Measurements from ENCODE around the gene CHID1.

CHID1 gene

GRCh38 chr11:890794-891540 is 19.6 kb downstream of the CHID1 start:
- DNase-seq (ENCODE audit: low spot score) = no peak

GRCh38 chr11:889687-890475 is 20.7 kb downstream of the CHID1 start:
- in situ Hi-C loops (cut with MboI; ENCODE audit: low sequenced_read_pairs, unreplicated experiment) = no loop called here
- TF ChIP-seq CTCF (IDR thresholded peaks at IDR 0.05; ENCODE audit: borderline replicate concordance, control extremely low read depth, extremely low read depth, insufficient read depth, missing control alignments) = no peak
- DNase-seq (ENCODE audit: low spot score) = no peak

More at GRCh38 chr11:890794-891540, 19.6 kb downstream of the CHID1 start:
- in situ Hi-C loops (cut with MboI; ENCODE audit: low sequenced_read_pairs, unreplicated experiment) = no loop called here
- no peak for TF ChIP-seq CTCF (IDR thresholded peaks at IDR 0.05; ENCODE audit: borderline replicate concordance, control extremely low read depth, extremely low read depth, insufficient read depth, missing control alignments)

- no peak for TF ChIP-seq CTCF (IDR thresholded peaks at IDR 0.05; ENCODE audit: borderline replicate concordance, control extremely low read depth, extremely low read depth, insufficient read depth, missing control alignments)
- DNase-seq (ENCODE audit: low spot score) = no peak
- in situ Hi-C loops (cut with MboI; ENCODE audit: low sequenced_read_pairs, unreplicated experiment) = no loop called here
These were observed 21.4 kb downstream of the CHID1 start for GRCh38 chr11:889257-889656.

GRCh38 chr11:888310-889212 is 22.0 kb downstream of the CHID1 start:
- no peak for DNase-seq (ENCODE audit: low spot score)
- in situ Hi-C loops (cut with MboI; ENCODE audit: low sequenced_read_pairs, unreplicated experiment) = no loop called here
- no peak for TF ChIP-seq CTCF (IDR thresholded peaks at IDR 0.05; ENCODE audit: borderline replicate concordance, control extremely low read depth, extremely low read depth, insufficient read depth, missing control alignments)

- in situ Hi-C loops (cut with MboI; ENCODE audit: low sequenced_read_pairs, unreplicated experiment) = no loop called here
- DNase-seq (ENCODE audit: low spot score) = no peak
- TF ChIP-seq CTCF (IDR thresholded peaks at IDR 0.05; ENCODE audit: borderline replicate concordance, control extremely low read depth, extremely low read depth, insufficient read depth, missing control alignments) = no peak
These were observed 23.0 kb downstream of the CHID1 start for GRCh38 chr11:887589-887988.

- in situ Hi-C loops (cut with MboI; ENCODE audit: low sequenced_read_pairs, unreplicated experiment) = no loop called here
- no peak for DNase-seq (ENCODE audit: low spot score)
- no peak for TF ChIP-seq CTCF (IDR thresholded peaks at IDR 0.05; ENCODE audit: borderline replicate concordance, control extremely low read depth, extremely low read depth, insufficient read depth, missing control alignments)
These were observed 24.0 kb downstream of the CHID1 start for GRCh38 chr11:886568-886967.

Data from GM13976 (cell line).